OCI-LY7 (cell line): ENCODE results near the gene ARF6. TPM values are rescaled to one million over a fixed set of nuclear protein-coding genes. Genes with fewer than 3 reads are reported as not detected.

Source experiments
- BruUV-seq: library from RNA; stranded (reverse); fragments of 400-500 nt; replicated peaks from 2 replicates; lab custom pipeline; 2021; lab: Mats Ljungman, UMichigan
- CTCF ChIA-PET: fragments of 300-600 bp; sonication (Branson Sonifier 250); formaldehyde crosslinking; loops from one replicate; lab custom pipeline; 2022; ENCODE audit warnings: antibody characterized with exemption; ENCODE audit not compliant: unreplicated experiment; lab: Charles Lee
- POLR2A ChIA-PET: fragments of 300-600 bp; sonication (Branson Sonifier 250); formaldehyde crosslinking; loops from one replicate; lab custom pipeline; 2022; ENCODE audit warnings: antibody characterized with exemption; lab: Charles Lee
- DNase-seq: peaks from one replicate; pipeline ENCODE4 v3.0.0-alpha.2; 2015; ENCODE audit warnings: low spot score
- H2AFZ ChIP-seq: fragments of 200-600 bp; sonication (generic), shearing (Covaris generic); 2 replicates; pipeline ENCODE4 v1.6.1; 2014; ENCODE audit warnings: mild to moderate bottlenecking, antibody characterized with exemption, low read length, moderate library complexity
- H3K27ac ChIP-seq: fragments of 200-600 bp; sonication (generic); 2 replicates; pipeline ENCODE4 v1.5.1; 2014; ENCODE audit warnings: mixed run types, low read depth, mild to moderate bottlenecking, moderate library complexity, low read length, inconsistent platforms; ENCODE audit not compliant: poor library complexity, severe bottlenecking
- H3K36me3 ChIP-seq: fragments of 200-600 bp; sonication (generic); 2 replicates; pipeline ENCODE4 v1.6.1; 2014; ENCODE audit warnings: mild to moderate bottlenecking, antibody characterized with exemption, low read length, moderate library complexity, mixed read lengths; ENCODE audit not compliant: insufficient read depth
- H3K4me1 ChIP-seq: fragments of 200-600 bp; sonication (generic); 2 replicates; pipeline ENCODE4 v1.5.1; 2014; ENCODE audit warnings: mild to moderate bottlenecking, low read length; ENCODE audit not compliant: insufficient read depth, poor library complexity, severe bottlenecking
- H3K4me2 ChIP-seq: fragments of 200-600 bp; sonication (generic); 2 replicates; pipeline ENCODE4 v1.6.1; 2014; ENCODE audit warnings: mild to moderate bottlenecking, low read length
- H3K4me3 ChIP-seq: fragments of 200-600 bp; sonication (generic); 2 replicates; pipeline ENCODE4 v1.5.1; 2014; ENCODE audit warnings: mild to moderate bottlenecking, low read depth, low read length; ENCODE audit not compliant: poor library complexity, severe bottlenecking
- H3K79me2 ChIP-seq: fragments of 200-600 bp; sonication (generic); 2 replicates; pipeline ENCODE4 v1.6.1; 2016; ENCODE audit warnings: low read depth, mild to moderate bottlenecking, low read length, moderate library complexity, mixed read lengths; ENCODE audit not compliant: insufficient read depth
- H3K9me2 ChIP-seq: fragments of 200-600 bp; sonication (generic); 2 replicates; pipeline ENCODE4 v1.6.1; 2016; ENCODE audit warnings: mild to moderate bottlenecking, low read length, mixed read lengths; ENCODE audit not compliant: insufficient read depth
- H3K9me3 ChIP-seq: fragments of 200-600 bp; sonication (generic); 2 replicates; pipeline ENCODE4 v1.6.1; 2014; ENCODE audit warnings: mild to moderate bottlenecking, mixed run types, low read length, mixed read lengths
- H4K20me1 ChIP-seq: fragments of 200-600 bp; sonication (generic); 2 replicates; pipeline ENCODE4 v1.6.1; 2014; ENCODE audit warnings: mild to moderate bottlenecking, antibody characterized with exemption, low read length, moderate library complexity, mixed read lengths; ENCODE audit not compliant: insufficient read depth
- EZH2phosphoT487 ChIP-seq: fragments of 200-600 bp; sonication (generic); IDR thresholded peaks from 2 replicates; pipeline ENCODE4 v1.6.1; 2018; ENCODE audit warnings: low read depth, borderline replicate concordance, mild to moderate bottlenecking, mixed run types, antibody characterized with exemption, low read length, moderate library complexity, mixed read lengths
- intact Hi-C: fragments of 100-400 bp; cut with micrococcal nuclease; formaldehyde crosslinking; loops from one replicate; pipeline ENCODE4 v1.10.0; 2022; ENCODE audit not compliant: unreplicated experiment
- total RNA-seq, 2 experiments: library from RNA; depleted of rRNA in 1 of 2; stranded (reverse); fragments of >200 nt in 1 of 2; shearing (Covaris generic) in 1 of 2; gene quantifications; 2 replicates each; pipeline ENCODE4 v1.2.3, GENCODE V29; 2014 to 2022
- TF ChIP-seq, protein P1 (sequence below): fragments of 200-600 bp; sonication (generic); conservative IDR thresholded peaks from 2 replicates; pipeline ENCODE4 v1.5.1; 2014; ENCODE audit warnings: mild to moderate bottlenecking, antibody characterized with exemption, low read length, moderate library complexity, mixed read lengths

ARF6 gene
- total RNA-seq, 2 experiments from 2014 or later: 47.6 to 69.1 TPM

DNA sequence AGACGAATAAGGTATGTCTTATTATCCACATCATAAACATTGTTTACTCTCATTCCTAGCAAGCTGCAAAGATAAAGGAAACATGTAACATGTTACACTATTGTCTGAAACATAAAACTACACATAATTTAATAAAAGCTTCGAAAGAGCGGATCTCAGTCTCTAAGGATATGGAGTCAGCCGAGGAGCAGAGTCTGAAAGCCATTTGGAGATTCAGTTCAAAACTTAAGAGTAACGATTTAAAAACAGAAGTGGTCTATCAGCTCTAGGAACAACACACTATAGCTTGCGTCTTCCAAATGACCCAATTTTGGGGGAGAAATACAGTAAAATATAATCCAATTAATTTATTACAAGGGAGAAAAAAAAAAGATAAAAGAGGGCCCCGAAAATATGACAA, 41.1 kb upstream of the ARF6 start:
- peaks cover 32% of the 10 kb centered on the region for H3K36me3 ChIP-seq
- H3K4me2 ChIP-seq: peak overlapping the region; percentile 84
- no peaks in the 10 kb centered on the region for H3K9me3 ChIP-seq
- H3K4me1 ChIP-seq: peaks cover 34% of the 10 kb centered on the region
- peaks cover 32% of the 10 kb centered on the region for H3K79me2 ChIP-seq
- H2AFZ ChIP-seq: peak overlapping the region; percentile 82
- ChIA-PET CTCF (interaction anchor here (1.1 to 2.3 kb wide), 3 partner anchors 10 to 265 kb away, joined by 4 to 20 read pairs (median 4); partner anchors contain the start of genes DNAAF2 and VCPKMT), POLR2A (interaction anchor here (0.6 to 4.4 kb wide), 23 partner anchors 9 to 508 kb away, joined by 3 to 50 read pairs (median 4); partner anchors contain the start of genes ARF6, DNAAF2, KLHDC2 and RPS29)
- no peak for TF ChIP-seq EZH2phosphoT487
- TF ChIP-seq, protein P1, sequence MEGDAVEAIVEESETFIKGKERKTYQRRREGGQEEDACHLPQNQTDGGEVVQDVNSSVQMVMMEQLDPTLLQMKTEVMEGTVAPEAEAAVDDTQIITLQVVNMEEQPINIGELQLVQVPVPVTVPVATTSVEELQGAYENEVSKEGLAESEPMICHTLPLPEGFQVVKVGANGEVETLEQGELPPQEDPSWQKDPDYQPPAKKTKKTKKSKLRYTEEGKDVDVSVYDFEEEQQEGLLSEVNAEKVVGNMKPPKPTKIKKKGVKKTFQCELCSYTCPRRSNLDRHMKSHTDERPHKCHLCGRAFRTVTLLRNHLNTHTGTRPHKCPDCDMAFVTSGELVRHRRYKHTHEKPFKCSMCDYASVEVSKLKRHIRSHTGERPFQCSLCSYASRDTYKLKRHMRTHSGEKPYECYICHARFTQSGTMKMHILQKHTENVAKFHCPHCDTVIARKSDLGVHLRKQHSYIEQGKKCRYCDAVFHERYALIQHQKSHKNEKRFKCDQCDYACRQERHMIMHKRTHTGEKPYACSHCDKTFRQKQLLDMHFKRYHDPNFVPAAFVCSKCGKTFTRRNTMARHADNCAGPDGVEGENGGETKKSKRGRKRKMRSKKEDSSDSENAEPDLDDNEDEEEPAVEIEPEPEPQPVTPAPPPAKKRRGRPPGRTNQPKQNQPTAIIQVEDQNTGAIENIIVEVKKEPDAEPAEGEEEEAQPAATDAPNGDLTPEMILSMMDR: no peak
- no peak for DNase-seq
- H3K9me2 ChIP-seq: no peaks in the 10 kb centered on the region
- H3K27ac ChIP-seq: peak overlapping the region; percentile 55
- BruUV-seq: no TSS peak
- intact Hi-C loops: loop anchor here (2.0 to 5.0 kb wide), 2 partner anchors 15 to 680 kb away; partner anchors contain the start of gene MAP4K5
- peak overlapping the region; percentile 93 for H3K4me3 ChIP-seq
- H4K20me1 ChIP-seq: no peaks in the 10 kb centered on the region

DNA sequence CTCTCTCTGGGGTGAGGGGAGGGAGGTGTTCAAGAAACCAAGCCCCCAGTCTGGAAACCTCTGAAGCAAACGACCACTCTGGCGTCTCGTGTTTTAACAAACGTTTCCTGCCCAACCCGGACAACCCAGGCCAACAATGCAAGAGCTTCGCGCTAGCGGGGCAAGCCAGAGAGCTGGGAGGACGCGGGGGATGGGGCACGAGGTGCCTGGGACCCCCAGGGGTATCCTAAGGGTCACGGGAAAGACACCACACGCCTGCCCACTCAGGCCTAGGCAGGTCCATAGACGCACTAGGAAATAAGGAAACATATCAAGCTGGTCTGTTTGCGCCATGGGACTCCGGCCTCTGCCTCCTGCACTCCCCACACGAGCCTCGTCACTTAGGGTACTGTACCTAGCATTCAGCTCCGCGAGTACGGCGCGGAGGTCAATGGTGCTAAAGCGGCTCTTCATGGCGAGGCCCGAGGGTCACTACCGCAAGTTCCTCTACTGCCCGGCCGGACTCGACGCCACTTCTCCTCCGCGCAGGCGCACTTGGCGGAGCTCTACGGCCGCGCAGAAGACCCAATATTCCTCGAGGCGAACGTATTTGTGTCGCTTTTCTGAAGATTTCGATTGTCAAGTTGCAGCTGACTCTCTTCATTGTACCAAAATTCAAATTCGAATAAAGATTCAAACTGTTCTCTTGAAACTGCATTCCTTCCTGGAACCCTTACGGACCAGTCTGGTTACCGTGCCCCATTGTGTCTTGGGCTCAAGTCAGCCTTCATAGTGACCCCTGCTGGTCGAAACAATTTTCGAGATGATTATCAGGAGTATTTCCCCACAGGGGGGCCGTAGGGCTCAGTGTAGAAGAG, 40.4 kb upstream of the ARF6 start, which contains the start of gene NEMF:
NEMF (minus strand) TSS at position 488 of the 857 bp plus-strand sequence; CDS start at position 453, 35 bp downstream.
- Histone ChIP-seq H3K9me3 (no peaks in the 10 kb centered on the region), H3K4me3 (peak within 1 kb of the TSS; percentile 93), H2AFZ (peak within 1 kb of the TSS; percentile 82), H3K4me2 (peak within 1 kb of the TSS; percentile 84), H3K27ac (peak within 1 kb of the TSS; percentile 55), H3K4me1 (peaks cover 39% of the 10 kb centered on the region), H3K79me2 (peaks cover 32% of the 10 kb centered on the region), H3K9me2 (no peaks in the 10 kb centered on the region), H3K36me3 (peaks cover 29% of the 10 kb centered on the region), H4K20me1 (no peaks in the 10 kb centered on the region)
- TF ChIP-seq, protein P1: peak; percentile 99
- no peak for TF ChIP-seq EZH2phosphoT487
- POLR2A ChIA-PET: interaction anchor here (0.6 to 4.4 kb wide), 27 partner anchors 10 to 1650 kb away, joined by 3 to 50 read pairs (median 4); partner anchors contain the start of genes ARF6, DNAAF2, KLHDC2 and RPS29
- DNase-seq: peak; percentile 93
- BruUV-seq: TSS peak; percentile 69
- intact Hi-C loops: loop anchor here (1.0 to 5.0 kb wide), 2 partner anchors 218 to 680 kb away; partner anchors contain the start of gene MAP4K5
- CTCF ChIA-PET: interaction anchor here (0.7 to 2.3 kb wide), 5 partner anchors 9 to 264 kb away, joined by 3 to 20 read pairs (median 4); partner anchors contain the start of genes DNAAF2 and VCPKMT
